HCT116 (cell line): Measurements from ENCODE around the gene ADAMTS9. TPM values are rescaled to one million over a fixed set of nuclear protein-coding genes. Genes with fewer than 3 reads are reported as not detected.

Source experiments
- ATAC-seq: fragments of 200-7000 bp; cut with Tn5 transposase; 2 replicates; pipeline ENCODE4 v1.9.1; 2020; ENCODE audit warnings: mild to moderate bottlenecking, moderate library complexity
- BruUV-seq: library from RNA; stranded (reverse); fragments of 400-500 nt; replicated peaks from 2 replicates; lab custom pipeline; 2021; lab: Mats Ljungman, UMichigan
- CTCF ChIA-PET: fragments of 300-600 bp; sonication (Branson Sonifier 250); formaldehyde crosslinking; loops from one replicate; lab custom pipeline; 2021; ENCODE audit warnings: antibody characterized with exemption; lab: Charles Lee
- POLR2A ChIA-PET: fragments of 300-600, 350-600 bp; sonication (Branson Sonifier 250); formaldehyde crosslinking; loops from one replicate; lab custom pipeline; 2021; ENCODE audit warnings: antibody characterized with exemption; lab: Charles Lee
- RAD21 ChIA-PET, 2 experiments: fragments of 300-600 bp; sonication (Branson Sonifier 250); formaldehyde crosslinking; loops; one replicate each; lab custom pipeline; 2023; ENCODE audit warnings: low total read pairs in 2 of 2; ENCODE audit not compliant: uncharacterized antibody in 2 of 2, unreplicated experiment in 2 of 2, low non-redundant PET in 1 of 2; lab: Charles Lee
- DNase-seq: peaks from one replicate; pipeline ENCODE4 v3.0.0-alpha.2; 2010; ENCODE audit warnings: low read depth, low spot score
- H2AFZ ChIP-seq: fragments of 200-600 bp; shearing (Covaris generic), sonication (generic); 2 replicates; pipeline ENCODE4 v1.6.1; 2017; ENCODE audit warnings: low read depth, mixed run types, mixed read lengths, antibody characterized with exemption, low read length; ENCODE audit not compliant: poor library complexity, severe bottlenecking
- H3K27ac ChIP-seq: 2 replicates; pipeline ENCODE4 v1.5.1; 2012; ENCODE audit warnings: low read depth, low read length
- H3K27me3 ChIP-seq: fragments of 200-600 bp; sonication (generic); 2 replicates; pipeline ENCODE4 v1.6.1; 2016; ENCODE audit warnings: mixed run types, low read length, mixed read lengths; ENCODE audit not compliant: insufficient read depth
- H3K36me3 ChIP-seq, 2 experiments: fragments of 200-500 bp in 1 of 2; fragments of 200-600 bp in 1 of 2; sonication (Bioruptor generic) in 1 of 2; sonication (generic) in 1 of 2; 2 replicates each; pipeline versions ENCODE4 v1.5.1 to v1.6.1; 2014 to 2016; ENCODE audit warnings: low read length in 2 of 2, inconsistent platforms in 1 of 2, mixed read lengths in 1 of 2, mixed run types in 1 of 2; ENCODE audit not compliant: insufficient read depth in 2 of 2, control insufficient read depth in 1 of 2
- H3K4me1 ChIP-seq, 2 experiments: fragments of 200-600 bp in 1 of 2; sonication (generic) in 1 of 2; 2 replicates each; pipeline versions ENCODE4 v1.5.1 to v1.6.1; 2012 to 2017; ENCODE audit warnings: low read length in 2 of 2, inconsistent platforms in 1 of 2, mild to moderate bottlenecking in 1 of 2, mixed read lengths in 1 of 2, mixed run types in 1 of 2, moderate library complexity in 1 of 2; ENCODE audit not compliant: insufficient read depth in 2 of 2, control insufficient read depth in 1 of 2
- H3K4me2 ChIP-seq: fragments of 200-600 bp; sonication (generic); 2 replicates; pipeline ENCODE4 v1.6.1; 2017; ENCODE audit warnings: mixed run types, low read length, mixed read lengths
- H3K4me3 ChIP-seq, 2 experiments: fragments of 200-600 bp in 1 of 2; sonication (generic) in 1 of 2; replicated peaks in 1 of 2; 2 replicates each; pipeline ENCODE4 v1.5.1; 2011 to 2016; ENCODE audit warnings: low read length in 2 of 2, control low read depth in 1 of 2, low read depth in 1 of 2, mild to moderate bottlenecking in 1 of 2, mixed read lengths in 1 of 2, mixed run types in 1 of 2
- H3K79me2 ChIP-seq: fragments of 200-600 bp; sonication (generic); 2 replicates; pipeline ENCODE4 v1.6.1; 2017; ENCODE audit warnings: mild to moderate bottlenecking, mixed run types, low read length, moderate library complexity, mixed read lengths; ENCODE audit not compliant: insufficient read depth
- H3K9ac ChIP-seq: fragments of 200-600 bp; sonication (generic); 2 replicates; pipeline ENCODE4 v1.6.1; 2016; ENCODE audit warnings: low read length, mixed read lengths
- H3K9me2 ChIP-seq: fragments of 200-600 bp; sonication (generic), shearing (Covaris generic); 2 replicates; pipeline ENCODE4 v1.6.1; 2017; ENCODE audit warnings: mixed run types, mild to moderate bottlenecking, moderate library complexity; ENCODE audit not compliant: insufficient read depth
- H3K9me3 ChIP-seq, 2 experiments: fragments of 200-500 bp in 1 of 2; fragments of 200-600 bp in 1 of 2; sonication (Bioruptor generic) in 1 of 2; sonication (generic) in 1 of 2; 2 replicates each; pipeline ENCODE4 v1.6.1; 2014 to 2017; ENCODE audit warnings: low read length in 2 of 2, mixed read lengths in 2 of 2, inconsistent platforms in 1 of 2, low read depth in 1 of 2, mild to moderate bottlenecking in 1 of 2, mixed run types in 1 of 2, moderate library complexity in 1 of 2; ENCODE audit not compliant: control insufficient read depth in 1 of 2, insufficient read depth in 1 of 2
- H4K20me1 ChIP-seq: fragments of 200-600 bp; sonication (generic), shearing (Covaris generic); 2 replicates; pipeline ENCODE4 v1.6.1; 2017; ENCODE audit warnings: mixed run types, mild to moderate bottlenecking, moderate library complexity; ENCODE audit not compliant: insufficient read depth
- CBX3 ChIP-seq: IDR thresholded peaks from 2 replicates; pipeline ENCODE4 v1.6.1; 2012; ENCODE audit warnings: low read depth
- EZH2phosphoT487 ChIP-seq: fragments of 200-600 bp; IDR thresholded peaks from 2 replicates; pipeline ENCODE4 v1.6.1; 2018; ENCODE audit warnings: antibody characterized with exemption, borderline replicate concordance
- POLR2A ChIP-seq: IDR thresholded peaks from 2 replicates; pipeline ENCODE4 v1.7.0; 2011; ENCODE audit warnings: borderline replicate concordance; ENCODE audit not compliant: insufficient read depth, insufficient read length; ENCODE audit errors: extremely low read depth
- POLR2AphosphoS5 ChIP-seq: IDR thresholded peaks from 2 replicates; pipeline ENCODE4 v1.6.1; 2011; ENCODE audit warnings: mild to moderate bottlenecking, low read depth, low read length, moderate library complexity
- REST ChIP-seq: IDR thresholded peaks from 2 replicates; pipeline ENCODE4 v1.6.1; 2012; ENCODE audit warnings: low read depth
- SIN3A ChIP-seq: IDR thresholded peaks from 2 replicates; pipeline ENCODE4 v1.6.1; 2012; ENCODE audit warnings: low read depth
- intact Hi-C: fragments of 100-400 bp; cut with micrococcal nuclease; formaldehyde crosslinking; loops from 2 replicates; pipeline ENCODE4 v1.10.0; 2022
- total RNA-seq: library from RNA; stranded (reverse); gene quantifications from one replicate; pipeline ENCODE4 v1.2.1, GENCODE V29; 2021; ENCODE audit not compliant: unreplicated experiment

The ADAMTS9 gene
- total RNA-seq, 1 experiment from 2014 or later, result 0.05 TPM

GRCh38 chr3:64467255-64467944 lies 220.4 kb downstream of the ADAMTS9 start:
- intact Hi-C loops, result no loop called here
- CTCF ChIA-PET, result no interaction called here

More at GRCh38 chr3:64467255-64467944, 220.4 kb downstream of the ADAMTS9 start:
- Histone ChIP-seq H3K4me3 (no peak overlapping the region), H4K20me1 (no peaks in the 10 kb centered on the region), H3K4me2 (no peak overlapping the region), H3K4me1 (no peaks in the 10 kb centered on the region), H3K9ac (no peak overlapping the region), H3K27ac (no peak overlapping the region), H3K36me3 (no peaks in the 10 kb centered on the region), H3K9me2 (no peaks in the 10 kb centered on the region), H3K79me2 (no peaks in the 10 kb centered on the region), H3K9me3 (no peaks in the 10 kb centered on the region), H3K27me3 (no peaks in the 10 kb centered on the region; the same call in 1 of the 2 replicates), H2AFZ (no peak overlapping the region)
- no peak for DNase-seq
- ATAC-seq, result no peak
- no peak for TF ChIP-seq POLR2A
- TF ChIP-seq POLR2AphosphoS5, result no peak
- no peak for TF ChIP-seq CBX3
- no peak for TF ChIP-seq SIN3A
- TF ChIP-seq EZH2phosphoT487, result no peak
- TF ChIP-seq REST, result no peak
- ChIA-PET POLR2A (no interaction called here), RAD21 (no interaction called here)
- BruUV-seq, result no TSS peak
